IPS-11a (cell line): Measurements from ENCODE around the gene TSSK2.
"Not testable (repeated sequence)": the region's sequence is repeated elsewhere in the genome, so short reads cannot be mapped to it uniquely, and the experiment has no call there.

ENCODE experiments used
- H3K4me3 ChIP-seq: one replicate; pipeline ENCODE4 v1.5.1; 2013; ENCODE audit warnings: low read depth, low read length, control low read depth

Gene TSSK2

GRCh38 chr22:19130959-19131684, at the start of gene TSSK2:
Gene TSSK2 (plus strand): TSS chr22:19131308. CDS start chr22:19131400, 92 bp downstream.
- H3K4me3 ChIP-seq, result no peak within 1 kb of the TSS

DNA sequence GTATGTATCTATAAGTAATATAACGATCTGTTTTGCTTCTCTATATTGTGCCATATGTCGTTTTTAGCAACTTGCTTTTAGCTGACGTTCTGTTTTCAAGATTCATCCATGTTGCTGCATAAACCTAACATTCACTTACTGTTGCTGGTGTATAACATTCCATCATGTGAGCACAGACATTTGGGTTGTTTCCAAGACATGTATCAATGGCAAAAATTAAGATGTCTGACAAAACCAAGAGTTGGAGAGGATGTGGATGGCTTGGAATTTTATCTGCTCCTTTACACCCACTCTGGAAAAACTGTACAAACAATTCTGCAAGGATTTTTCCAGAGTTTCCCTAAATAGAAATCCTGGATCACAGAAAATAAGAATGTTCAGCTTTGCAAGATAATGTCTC, 49.8 kb upstream of the TSSK2 start:
- H3K4me3 ChIP-seq, result no peak overlapping the region

DNA sequence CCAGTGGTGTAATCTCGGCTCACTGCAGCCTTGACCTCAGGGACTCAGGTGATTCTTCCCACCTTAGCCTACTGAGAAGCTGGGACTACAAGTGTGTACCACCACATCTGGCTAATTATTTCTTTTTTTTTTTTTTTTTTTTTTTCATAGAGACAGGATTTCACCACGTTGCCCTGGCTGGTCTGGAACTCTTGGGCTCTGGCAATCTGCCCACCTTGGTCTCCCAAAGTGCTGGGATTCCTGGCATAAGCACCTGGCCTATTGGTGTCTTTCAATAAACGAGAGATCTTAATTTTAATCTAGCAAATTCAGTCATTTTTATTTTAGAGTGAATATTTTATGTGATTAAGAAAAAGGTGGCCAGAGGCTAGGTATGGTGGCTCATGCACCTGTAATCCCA, 49.0 kb upstream of the TSSK2 start:
- no peak overlapping the region for H3K4me3 ChIP-seq

DNA sequence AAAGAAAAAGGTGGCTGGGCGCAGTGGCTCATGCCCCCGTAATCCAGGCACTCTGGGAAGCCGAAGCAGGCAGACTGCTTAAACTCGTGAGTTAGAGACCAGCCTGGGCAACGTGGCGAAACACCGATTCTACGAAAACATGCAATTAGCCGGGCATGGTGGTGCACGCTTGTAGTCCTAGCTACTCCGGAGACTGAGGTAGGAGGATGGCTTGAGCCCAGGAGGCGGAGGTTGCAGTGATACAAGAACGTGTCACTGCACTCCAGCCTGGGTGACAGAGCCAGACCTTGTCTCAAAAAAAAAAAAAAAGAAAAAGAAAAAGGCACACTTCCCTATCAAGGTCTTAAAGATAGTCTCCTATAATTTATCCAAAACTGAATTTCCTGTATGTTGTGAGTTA, 48.3 kb upstream of the TSSK2 start:
- H3K4me3 ChIP-seq, result no peak overlapping the region

- not testable (repeated sequence) for H3K4me3 ChIP-seq
Observed at GRCh38 chr22:19084126-19084525, 47.0 kb upstream of the TSSK2 start.

- not testable (repeated sequence) for H3K4me3 ChIP-seq
Observed at GRCh38 chr22:19084586-19084985, 46.5 kb upstream of the TSSK2 start.

- no peak overlapping the region for H3K4me3 ChIP-seq
Observed at GRCh38 chr22:19085233-19085718, 45.8 kb upstream of the TSSK2 start.

GRCh38 chr22:19086417-19086816, 44.7 kb upstream of the TSSK2 start:
- no peak overlapping the region for H3K4me3 ChIP-seq

GRCh38 chr22:19086896-19087295, 44.2 kb upstream of the TSSK2 start:
- H3K4me3 ChIP-seq, result no peak overlapping the region

- H3K4me3 ChIP-seq, result no peak overlapping the region
Observed at GRCh38 chr22:19088866-19089595, 42.1 kb upstream of the TSSK2 start.

DNA sequence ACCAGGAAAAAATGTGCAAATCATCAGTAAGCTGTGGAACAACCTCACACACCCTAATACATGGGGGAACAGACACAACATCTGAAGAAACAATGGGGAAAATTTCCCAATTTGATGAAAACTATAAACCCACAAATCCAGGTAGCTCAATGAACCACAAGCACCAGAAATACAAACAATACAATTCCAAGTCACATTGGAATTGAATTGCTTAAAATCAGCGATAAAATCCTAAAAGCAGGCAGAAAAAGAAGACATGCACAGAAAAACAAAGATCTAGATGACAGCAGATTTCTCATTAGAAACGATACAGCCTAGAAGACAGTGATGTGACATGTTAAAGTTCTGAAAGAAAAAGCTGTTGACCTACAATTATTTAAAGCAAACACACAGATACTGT, 40.9 kb upstream of the TSSK2 start:
- no peak overlapping the region for H3K4me3 ChIP-seq

GRCh38 chr22:19090586-19091127, 40.5 kb upstream of the TSSK2 start:
- H3K4me3 ChIP-seq, result no peak overlapping the region

- no peak overlapping the region for H3K4me3 ChIP-seq
Observed at GRCh38 chr22:19092725-19093124, 38.4 kb upstream of the TSSK2 start.

DNA sequence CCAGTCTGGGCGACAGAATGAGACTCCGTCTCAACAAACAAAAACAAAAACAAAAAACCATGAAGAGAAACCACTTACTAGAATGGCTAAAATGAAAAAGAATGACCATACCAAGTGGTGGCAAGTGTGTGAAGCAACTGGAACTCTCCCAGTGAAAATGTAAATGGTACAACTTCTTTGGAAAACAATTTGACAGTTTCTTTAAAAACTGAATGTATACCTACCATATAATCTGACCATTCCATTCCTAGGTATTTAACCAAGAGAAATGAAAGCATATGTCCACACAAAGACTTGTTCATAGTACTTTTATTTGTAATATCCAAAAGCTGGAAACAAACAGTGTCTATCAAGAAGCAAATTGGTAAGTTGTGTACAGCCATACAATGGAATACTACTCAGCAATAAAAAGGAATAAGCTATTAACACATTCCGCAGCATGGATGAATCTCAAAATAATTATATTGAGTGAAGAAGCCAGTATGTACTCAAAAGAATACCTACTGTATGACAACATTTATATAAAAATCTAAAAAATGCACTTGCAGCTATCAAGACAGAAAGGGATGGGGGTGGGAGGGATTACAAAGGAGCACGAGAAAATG, 36.6 kb upstream of the TSSK2 start:
- H3K4me3 ChIP-seq, result no peak overlapping the region

- H3K4me3 ChIP-seq, result no peak overlapping the region
Observed at GRCh38 chr22:19096555-19096954, 34.6 kb upstream of the TSSK2 start.

DNA sequence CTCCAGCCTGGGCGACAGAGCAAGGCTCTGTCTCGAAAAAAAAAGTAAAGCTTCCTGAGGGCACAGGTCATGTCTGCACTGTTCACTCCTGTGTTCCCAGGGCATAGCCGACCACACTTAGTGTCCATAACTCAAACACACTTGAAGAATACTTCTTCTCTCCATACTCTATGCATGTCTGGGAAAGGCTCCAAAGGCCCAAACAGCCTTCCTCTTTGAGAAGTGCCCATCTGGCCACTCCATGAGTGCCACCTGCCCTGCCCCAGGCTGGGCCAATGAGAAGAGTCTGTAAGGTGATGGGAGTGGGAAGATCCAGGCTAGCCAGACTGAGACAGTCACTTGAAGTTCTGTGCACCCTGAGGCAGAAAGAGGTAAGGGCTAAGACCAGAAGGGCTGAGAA, 33.6 kb upstream of the TSSK2 start:
- H3K4me3 ChIP-seq, result no peak overlapping the region

GRCh38 chr22:19098157-19098556, 33.0 kb upstream of the TSSK2 start:
- no peak overlapping the region for H3K4me3 ChIP-seq

DNA sequence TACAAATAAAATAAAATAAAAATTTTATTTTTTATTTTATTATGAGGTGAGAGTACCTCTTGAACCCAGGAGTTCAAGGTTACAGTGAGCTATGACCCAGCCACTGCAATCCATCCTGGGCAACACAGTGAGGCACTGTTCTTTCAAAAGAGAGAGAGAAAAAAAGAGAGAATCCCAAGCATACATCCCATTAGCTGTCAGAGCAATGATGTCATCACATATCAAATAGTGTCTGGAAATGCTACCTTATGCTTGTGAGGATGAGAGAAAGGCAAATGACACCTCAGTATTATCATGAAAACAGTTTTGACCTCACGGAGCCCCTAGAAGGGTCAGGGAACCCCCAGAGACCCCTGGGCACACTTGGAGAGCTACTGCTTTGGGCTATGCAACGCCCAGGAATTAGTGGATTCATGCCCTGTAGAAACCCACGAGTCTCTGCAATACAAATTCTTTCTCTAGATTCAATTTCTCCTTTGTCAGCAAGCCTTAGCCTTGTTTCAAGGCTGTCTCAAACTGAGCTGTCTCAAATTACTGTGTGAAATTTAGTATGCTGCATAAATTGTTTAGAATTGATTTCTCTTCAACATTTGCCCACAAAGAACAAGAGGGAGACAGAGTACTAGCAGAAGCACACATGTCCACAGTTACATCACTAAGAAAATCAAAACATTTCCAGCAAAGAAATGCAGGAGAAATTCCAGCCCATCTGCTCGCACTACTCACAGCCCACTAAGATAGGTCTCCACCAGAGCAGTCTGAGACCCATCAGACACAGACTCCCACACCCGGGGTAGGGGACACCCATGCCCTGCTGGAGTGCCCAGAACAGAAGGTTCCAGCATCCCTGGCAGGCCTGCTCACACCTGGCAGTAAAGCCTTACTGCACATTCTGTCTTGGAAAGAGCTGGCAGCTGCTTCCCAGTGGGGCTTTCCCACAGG, 27.0 kb upstream of the TSSK2 start:
- no peak overlapping the region for H3K4me3 ChIP-seq

- no peak overlapping the region for H3K4me3 ChIP-seq
Observed at GRCh38 chr22:19105456-19105855, 25.7 kb upstream of the TSSK2 start.
